GM19193 (cell line): Measurements from ENCODE around the gene ABCF2.

Experiments
- POLR2A ChIP-seq: IDR thresholded peaks from 4 replicates; pipeline ENCODE4 v1.6.1; 2011; ENCODE audit not compliant: insufficient read depth, insufficient read length; ENCODE audit errors: extremely low read depth

The ABCF2 gene

DNA sequence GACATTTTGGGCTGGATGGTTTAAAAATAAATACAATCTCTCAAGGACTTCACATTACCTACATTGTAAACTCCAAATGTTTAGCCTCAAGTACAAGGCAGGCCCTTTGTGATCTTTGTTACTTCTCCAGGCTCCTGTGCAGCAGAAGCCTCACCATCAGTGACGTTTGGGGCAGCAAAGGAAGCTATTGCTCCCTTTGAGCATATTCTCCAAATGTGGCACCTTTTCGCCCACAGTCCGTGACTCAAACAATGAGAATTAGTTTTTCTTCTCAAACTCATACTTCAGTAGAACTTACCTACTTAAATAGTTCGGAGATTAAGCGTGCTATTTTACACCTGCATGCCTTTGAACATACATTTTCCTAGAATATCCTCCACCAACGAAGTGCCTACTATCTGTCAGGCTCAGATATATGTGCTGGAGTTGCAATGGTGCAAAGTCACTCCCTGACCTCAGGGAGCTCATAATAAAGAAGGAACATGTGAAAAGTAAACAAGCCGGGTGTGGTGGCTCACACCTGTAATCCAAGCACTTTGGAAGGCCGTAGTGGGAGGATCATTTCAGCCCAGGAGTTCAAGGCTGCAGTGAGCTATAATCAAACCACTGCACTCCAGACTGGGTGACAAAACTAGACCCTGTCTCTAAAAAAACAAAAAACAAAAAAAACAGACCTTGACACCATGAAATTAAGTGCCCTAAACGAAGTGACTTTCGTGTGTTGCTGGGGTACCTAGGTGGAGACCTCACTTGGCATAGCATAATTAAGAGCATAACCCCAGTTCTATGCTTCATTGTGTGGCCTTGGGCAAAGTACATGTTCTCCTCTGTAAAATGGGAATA lies 1.2 kb upstream of the ABCF2 start:
- no peak for TF ChIP-seq POLR2A

DNA sequence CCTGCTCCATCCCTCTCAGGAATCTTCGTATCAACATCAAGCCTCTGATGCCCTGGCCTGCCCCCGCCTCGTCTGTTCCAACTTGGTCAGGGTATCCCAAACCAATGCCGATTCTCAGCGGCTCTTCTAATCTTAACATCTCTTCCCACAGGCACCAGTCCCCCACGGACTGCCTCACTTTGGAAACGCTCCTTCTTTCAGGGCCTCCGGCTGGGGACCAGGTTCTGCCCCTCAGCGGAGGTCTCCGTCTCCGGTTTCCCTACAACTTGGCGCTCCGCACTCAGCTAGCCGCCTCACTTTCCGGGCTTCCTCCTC lies 488 bp downstream of the ABCF2 start:
- no peak for TF ChIP-seq POLR2A

GRCh38 chr7:151225948-151226510 lies 976 bp downstream of the ABCF2 start:
- TF ChIP-seq POLR2A, result no peak

- TF ChIP-seq POLR2A, result no peak
Observed at GRCh38 chr7:151223728-151224127, 3.3 kb downstream of the ABCF2 start.

GRCh38 chr7:151218170-151218569 lies 8.8 kb downstream of the ABCF2 start:
- no peak for TF ChIP-seq POLR2A

DNA sequence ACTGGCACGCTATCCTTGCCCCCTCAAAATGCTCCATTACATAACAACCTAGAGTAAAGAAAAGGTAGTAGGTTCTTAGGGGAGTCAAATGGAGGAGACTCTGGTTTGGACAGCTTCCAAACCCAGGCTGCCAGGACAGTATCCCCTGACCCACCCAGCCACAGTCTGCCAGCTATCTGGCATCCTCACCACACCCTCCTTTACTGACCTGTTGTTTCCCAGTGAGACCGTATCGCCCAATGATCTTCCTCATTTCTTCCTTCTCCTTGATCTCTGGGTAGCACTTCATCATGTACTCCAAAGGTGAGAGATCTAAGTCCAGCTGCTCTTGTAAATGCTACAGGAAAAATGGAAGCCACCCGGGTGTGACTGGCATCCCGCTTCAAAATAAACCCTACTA lies 11.6 kb downstream of the ABCF2 start:
- TF ChIP-seq POLR2A, result no peak

GRCh38 chr7:151213826-151214225 lies 13.2 kb downstream of the ABCF2 start:
- TF ChIP-seq POLR2A, result no peak

GRCh38 chr7:151212626-151213025 lies 14.4 kb downstream of the ABCF2 start:
- TF ChIP-seq POLR2A, result no peak

DNA sequence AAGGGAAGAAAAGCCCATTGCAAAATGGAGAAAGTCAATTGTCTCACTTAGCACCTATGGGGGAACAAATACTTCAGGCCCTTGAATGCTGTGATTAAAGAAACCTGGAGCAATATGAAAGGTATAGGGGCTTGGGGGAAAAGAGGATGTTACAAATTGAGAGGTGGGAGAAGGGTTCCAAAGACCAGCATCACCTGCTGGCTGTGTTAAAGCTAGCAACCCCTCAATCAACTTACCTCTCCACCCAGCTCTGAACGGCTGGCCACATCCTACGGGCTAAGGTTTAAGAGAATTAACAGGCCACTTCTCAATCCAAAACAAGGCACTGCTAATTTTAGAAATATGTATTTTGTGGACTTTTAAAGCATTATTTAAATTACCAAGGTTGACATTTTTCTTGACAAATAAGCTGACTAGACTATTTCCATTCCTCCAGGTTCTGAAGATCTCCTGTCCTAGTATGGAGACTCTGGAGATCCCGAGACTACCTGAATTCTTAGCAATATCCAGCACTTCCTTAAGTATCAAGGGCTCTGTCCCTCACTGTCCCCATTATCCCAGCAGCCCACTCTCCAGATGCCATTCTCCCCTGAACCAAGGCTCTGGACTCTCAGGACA lies 15.7 kb downstream of the ABCF2 start:
- TF ChIP-seq POLR2A, result no peak

DNA sequence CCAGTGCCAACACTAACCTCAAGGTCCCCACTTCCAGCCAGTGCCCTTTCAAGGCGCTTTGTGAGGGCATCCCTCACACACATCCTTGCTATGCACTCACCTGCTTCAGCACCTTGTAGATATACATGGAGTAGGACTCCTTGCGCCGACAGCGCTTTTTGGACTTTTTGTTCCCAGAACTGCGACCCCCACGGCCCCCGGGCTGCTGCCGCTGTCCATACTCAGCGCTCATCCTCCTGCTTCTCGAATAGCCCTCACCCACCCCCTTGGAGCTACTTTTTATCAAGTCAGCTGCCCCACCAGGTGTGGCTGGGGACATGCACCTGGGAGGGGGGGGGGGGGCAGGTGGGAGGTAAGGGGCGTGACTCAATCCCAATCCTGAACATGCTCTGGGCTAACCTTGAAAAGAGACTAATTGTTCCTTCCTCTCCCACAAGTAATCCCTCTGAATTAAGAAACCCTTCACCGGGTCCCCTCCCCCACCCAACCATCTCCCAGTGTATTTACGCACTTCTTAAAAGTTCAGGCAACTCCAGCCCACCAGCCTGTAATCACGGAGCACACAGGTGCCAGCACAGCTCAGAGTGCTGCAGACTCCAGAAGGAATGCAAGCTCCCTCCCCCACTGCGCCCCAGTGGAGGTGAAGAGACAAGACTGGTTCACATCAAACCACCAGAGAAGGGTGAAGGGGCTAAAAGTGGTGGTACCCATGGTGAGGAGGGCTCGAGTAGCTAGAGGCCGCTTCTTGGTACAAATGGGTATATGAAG lies 16.7 kb downstream of the ABCF2 start, which contains the start of gene H2BK1:
H2BK1 (minus strand) TSS at position 402 of the 768 bp plus-strand sequence; CDS start at position 232, 170 bp downstream.
- TF ChIP-seq POLR2A, result no peak

GRCh38 chr7:151209588-151209987 lies 17.4 kb downstream of the ABCF2 start:
- no peak for TF ChIP-seq POLR2A

DNA sequence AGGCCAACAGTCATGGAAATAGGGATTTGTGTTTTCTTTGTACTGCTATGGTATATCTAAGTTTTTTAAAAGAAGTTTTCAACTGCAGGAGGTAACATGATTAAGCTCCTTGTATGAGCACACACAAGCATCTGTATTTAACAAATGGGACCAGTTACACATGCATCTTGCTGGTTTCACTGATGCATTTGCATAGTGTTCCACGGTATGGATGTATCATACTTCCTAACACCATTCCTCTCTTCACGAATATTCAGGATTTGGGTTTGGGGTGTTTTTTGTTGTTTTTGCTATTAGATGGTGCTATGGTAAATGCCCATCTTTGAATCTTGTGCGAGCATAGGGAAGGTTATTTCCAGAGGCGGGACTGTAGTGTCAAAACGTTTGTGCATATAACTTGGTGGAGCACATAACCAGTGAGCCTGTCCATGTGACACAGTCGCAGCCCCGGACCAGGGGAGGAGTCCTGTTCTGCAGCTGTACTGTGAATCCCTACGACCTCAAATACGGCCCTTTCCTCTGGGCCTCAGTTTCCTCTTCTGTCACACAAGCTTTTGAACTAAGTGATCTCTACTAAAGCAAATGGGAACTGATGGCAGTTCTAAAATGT lies 18.6 kb downstream of the ABCF2 start:
- TF ChIP-seq POLR2A, result no peak

DNA sequence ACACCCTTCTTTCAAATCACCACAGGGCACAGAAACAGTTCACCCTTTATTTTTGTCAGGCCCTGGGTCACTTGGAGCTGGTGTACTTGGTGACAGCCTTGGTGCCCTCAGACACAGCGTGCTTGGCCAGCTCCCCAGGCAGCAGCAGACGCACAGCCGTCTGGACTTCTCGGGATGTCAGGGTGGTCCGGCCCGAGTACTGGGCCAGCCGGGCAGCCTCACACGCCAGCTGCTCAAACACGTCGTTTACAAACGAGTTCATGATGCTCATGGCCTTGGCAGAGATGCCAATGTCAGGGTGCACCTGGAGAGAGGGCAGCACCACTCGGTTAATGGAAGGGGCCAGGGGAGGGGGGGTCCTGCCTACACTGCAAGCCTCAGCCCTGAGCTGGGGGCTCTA lies 19.2 kb downstream of the ABCF2 start:
- TF ChIP-seq POLR2A, result no peak

- no peak for TF ChIP-seq POLR2A
Observed at GRCh38 chr7:151207315-151207714, 19.7 kb downstream of the ABCF2 start.

DNA sequence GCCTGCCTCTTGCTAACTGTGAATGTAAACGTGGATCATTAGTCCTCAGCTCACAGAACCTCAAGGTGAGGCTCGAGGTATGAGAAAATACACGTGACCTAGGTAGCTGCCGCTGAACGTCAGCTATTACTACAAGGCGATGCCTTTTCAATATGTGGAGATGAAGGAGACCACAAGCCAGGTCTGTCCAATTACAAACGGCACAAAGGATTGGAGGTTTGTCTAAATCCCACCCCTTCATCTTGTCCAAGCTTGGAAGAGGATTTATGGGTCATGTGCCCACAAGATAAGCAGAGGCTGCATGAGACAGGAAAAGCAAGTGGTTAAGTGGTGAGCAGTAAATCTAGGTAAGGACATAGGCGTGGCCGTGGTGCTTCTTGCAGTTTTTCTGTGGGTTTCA lies 20.1 kb downstream of the ABCF2 start:
- TF ChIP-seq POLR2A, result no peak
